ENCODE data around the gene GRK5. TPM values are rescaled to one million over a fixed set of nuclear protein-coding genes. Genes with fewer than 3 reads are reported as not detected.

Gene GRK5
- total RNA-seq, 1 experiment from 2014 or later, result 2.3 TPM

DNA sequence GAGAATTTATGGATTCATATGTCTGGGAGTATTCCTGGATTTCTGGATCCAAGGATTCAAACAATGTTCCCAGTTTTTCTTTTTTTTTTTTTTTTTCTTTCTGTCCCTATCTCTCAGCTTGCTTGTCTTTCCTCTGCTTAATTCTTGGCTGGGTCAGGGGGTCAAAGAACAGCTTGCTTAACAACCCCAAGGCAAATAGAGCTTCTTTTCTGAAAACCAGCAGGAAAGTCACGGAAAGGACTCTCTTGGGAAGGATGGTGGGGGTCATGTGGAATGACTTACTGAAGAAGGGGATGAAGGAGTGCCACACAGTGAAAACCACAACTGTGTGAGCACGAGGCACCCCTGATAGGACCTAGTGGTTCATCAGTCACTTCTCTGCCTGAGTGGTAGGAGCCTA is 36.1 kb downstream of the GRK5 start:
- Mint-ChIP-seq H3K36me3 (no peaks in the 10 kb centered on the region), H3K27ac (no peak overlapping the region), H3K27me3 (ENCODE audit: low read depth) (no peaks in the 10 kb centered on the region), H3K4me3 (no peak overlapping the region), H3K9me3 (no peaks in the 10 kb centered on the region), H3K4me1 (peaks cover 33% of the 10 kb centered on the region)
- ATAC-seq (no peak), DNase-seq (ENCODE audit: low spot score) (no peak)
- TF ChIP-seq, protein P1, sequence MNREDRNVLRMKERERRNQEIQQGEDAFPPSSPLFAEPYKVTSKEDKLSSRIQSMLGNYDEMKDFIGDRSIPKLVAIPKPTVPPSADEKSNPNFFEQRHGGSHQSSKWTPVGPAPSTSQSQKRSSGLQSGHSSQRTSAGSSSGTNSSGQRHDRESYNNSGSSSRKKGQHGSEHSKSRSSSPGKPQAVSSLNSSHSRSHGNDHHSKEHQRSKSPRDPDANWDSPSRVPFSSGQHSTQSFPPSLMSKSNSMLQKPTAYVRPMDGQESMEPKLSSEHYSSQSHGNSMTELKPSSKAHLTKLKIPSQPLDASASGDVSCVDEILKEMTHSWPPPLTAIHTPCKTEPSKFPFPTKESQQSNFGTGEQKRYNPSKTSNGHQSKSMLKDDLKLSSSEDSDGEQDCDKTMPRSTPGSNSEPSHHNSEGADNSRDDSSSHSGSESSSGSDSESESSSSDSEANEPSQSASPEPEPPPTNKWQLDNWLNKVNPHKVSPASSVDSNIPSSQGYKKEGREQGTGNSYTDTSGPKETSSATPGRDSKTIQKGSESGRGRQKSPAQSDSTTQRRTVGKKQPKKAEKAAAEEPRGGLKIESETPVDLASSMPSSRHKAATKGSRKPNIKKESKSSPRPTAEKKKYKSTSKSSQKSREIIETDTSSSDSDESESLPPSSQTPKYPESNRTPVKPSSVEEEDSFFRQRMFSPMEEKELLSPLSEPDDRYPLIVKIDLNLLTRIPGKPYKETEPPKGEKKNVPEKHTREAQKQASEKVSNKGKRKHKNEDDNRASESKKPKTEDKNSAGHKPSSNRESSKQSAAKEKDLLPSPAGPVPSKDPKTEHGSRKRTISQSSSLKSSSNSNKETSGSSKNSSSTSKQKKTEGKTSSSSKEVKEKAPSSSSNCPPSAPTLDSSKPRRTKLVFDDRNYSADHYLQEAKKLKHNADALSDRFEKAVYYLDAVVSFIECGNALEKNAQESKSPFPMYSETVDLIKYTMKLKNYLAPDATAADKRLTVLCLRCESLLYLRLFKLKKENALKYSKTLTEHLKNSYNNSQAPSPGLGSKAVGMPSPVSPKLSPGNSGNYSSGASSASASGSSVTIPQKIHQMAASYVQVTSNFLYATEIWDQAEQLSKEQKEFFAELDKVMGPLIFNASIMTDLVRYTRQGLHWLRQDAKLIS (CRISPR knock-in tag; IDR thresholded peaks at IDR 0.05; ENCODE audit: borderline replicate concordance), result no peak
- no peak for TF ChIP-seq MYBL2 (CRISPR knock-in tag; IDR thresholded peaks at IDR 0.05)
- TF ChIP-seq, protein P2, sequence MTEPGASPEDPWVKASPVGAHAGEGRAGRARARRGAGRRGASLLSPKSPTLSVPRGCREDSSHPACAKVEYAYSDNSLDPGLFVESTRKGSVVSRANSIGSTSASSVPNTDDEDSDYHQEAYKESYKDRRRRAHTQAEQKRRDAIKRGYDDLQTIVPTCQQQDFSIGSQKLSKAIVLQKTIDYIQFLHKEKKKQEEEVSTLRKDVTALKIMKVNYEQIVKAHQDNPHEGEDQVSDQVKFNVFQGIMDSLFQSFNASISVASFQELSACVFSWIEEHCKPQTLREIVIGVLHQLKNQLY (CRISPR knock-in tag; IDR thresholded peaks at IDR 0.05), result no peak
- TF ChIP-seq TP53 (CRISPR knock-in tag; IDR thresholded peaks at IDR 0.05), result no peak
- TF ChIP-seq E2F4 (CRISPR knock-in tag; IDR thresholded peaks at IDR 0.05; ENCODE audit: borderline replicate concordance, low read depth), result no peak
- TF ChIP-seq MXD4 (CRISPR knock-in tag; IDR thresholded peaks at IDR 0.05; ENCODE audit: borderline replicate concordance), result no peak
- no peak for TF ChIP-seq FOXP4 (CRISPR knock-in tag; IDR thresholded peaks at IDR 0.05)
- no peak for TF ChIP-seq ZNF317 (CRISPR knock-in tag; IDR thresholded peaks at IDR 0.05; ENCODE audit: borderline replicate concordance, low read depth)
- no peak for TF ChIP-seq PRRX2 (CRISPR knock-in tag; IDR thresholded peaks at IDR 0.05)
- no peak for TF ChIP-seq ZNF138 (CRISPR knock-in tag; conservative IDR thresholded peaks at IDR 0.05)
- no peak for TF ChIP-seq NFE2L1 (CRISPR knock-in tag; IDR thresholded peaks at IDR 0.05)
- no peak for TF ChIP-seq ZNF219 (CRISPR knock-in tag; IDR thresholded peaks at IDR 0.05; ENCODE audit: borderline replicate concordance)
- no peak for TF ChIP-seq NR3C1 (CRISPR knock-in tag; conservative IDR thresholded peaks at IDR 0.05; ENCODE audit: low read depth)
- TF ChIP-seq, protein P3, sequence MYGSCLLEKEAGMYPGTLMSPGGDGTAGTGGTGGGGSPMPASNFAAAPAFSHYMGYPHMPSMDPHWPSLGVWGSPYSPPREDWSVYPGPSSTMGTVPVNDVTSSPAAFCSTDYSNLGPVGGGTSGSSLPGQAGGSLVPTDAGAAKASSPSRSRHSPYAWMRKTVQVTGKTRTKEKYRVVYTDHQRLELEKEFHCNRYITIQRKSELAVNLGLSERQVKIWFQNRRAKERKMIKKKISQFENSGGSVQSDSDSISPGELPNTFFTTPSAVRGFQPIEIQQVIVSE (CRISPR knock-in tag; IDR thresholded peaks at IDR 0.05; ENCODE audit: borderline replicate concordance), result no peak
- TF ChIP-seq HMGXB4 (CRISPR knock-in tag; IDR thresholded peaks at IDR 0.05), result no peak
- no peak for TF ChIP-seq NR1H2 (CRISPR knock-in tag; IDR thresholded peaks at IDR 0.05)
- TF ChIP-seq EMX1 (CRISPR knock-in tag; IDR thresholded peaks at IDR 0.05), result no peak
- TF ChIP-seq, protein P4, sequence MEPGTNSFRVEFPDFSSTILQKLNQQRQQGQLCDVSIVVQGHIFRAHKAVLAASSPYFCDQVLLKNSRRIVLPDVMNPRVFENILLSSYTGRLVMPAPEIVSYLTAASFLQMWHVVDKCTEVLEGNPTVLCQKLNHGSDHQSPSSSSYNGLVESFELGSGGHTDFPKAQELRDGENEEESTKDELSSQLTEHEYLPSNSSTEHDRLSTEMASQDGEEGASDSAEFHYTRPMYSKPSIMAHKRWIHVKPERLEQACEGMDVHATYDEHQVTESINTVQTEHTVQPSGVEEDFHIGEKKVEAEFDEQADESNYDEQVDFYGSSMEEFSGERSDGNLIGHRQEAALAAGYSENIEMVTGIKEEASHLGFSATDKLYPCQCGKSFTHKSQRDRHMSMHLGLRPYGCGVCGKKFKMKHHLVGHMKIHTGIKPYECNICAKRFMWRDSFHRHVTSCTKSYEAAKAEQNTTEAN (CRISPR knock-in tag; IDR thresholded peaks at IDR 0.05), result no peak
- TF ChIP-seq, protein P5, sequence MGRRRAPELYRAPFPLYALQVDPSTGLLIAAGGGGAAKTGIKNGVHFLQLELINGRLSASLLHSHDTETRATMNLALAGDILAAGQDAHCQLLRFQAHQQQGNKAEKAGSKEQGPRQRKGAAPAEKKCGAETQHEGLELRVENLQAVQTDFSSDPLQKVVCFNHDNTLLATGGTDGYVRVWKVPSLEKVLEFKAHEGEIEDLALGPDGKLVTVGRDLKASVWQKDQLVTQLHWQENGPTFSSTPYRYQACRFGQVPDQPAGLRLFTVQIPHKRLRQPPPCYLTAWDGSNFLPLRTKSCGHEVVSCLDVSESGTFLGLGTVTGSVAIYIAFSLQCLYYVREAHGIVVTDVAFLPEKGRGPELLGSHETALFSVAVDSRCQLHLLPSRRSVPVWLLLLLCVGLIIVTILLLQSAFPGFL (CRISPR knock-in tag; IDR thresholded peaks at IDR 0.05; ENCODE audit: borderline replicate concordance), result no peak
- ChIA-PET CTCF (no interaction called here), POLR2A (interaction anchor here (0.6 kb wide), 1 partner anchor 44 kb away, joined by 6 read pairs; no protein-coding TSS in a partner anchor)
